ENCODE measurements around the gene PPIL6.

The PPIL6 gene

GRCh38 chr6:109446072-109446471 is 5.6 kb upstream of the PPIL6 start:
- TF ChIP-seq FOXM1 (IDR thresholded peaks at IDR 0.05; ENCODE audit: borderline replicate concordance, low read depth) (no peak), TEAD4 (IDR thresholded peaks at IDR 0.05) (no peak), EP300 (IDR thresholded peaks at IDR 0.05; ENCODE audit: borderline replicate concordance) (no peak), ZBTB7A (IDR thresholded peaks at IDR 0.05; ENCODE audit: low read depth) (no peak), REST (IDR thresholded peaks at IDR 0.05; ENCODE audit: low read depth) (no peak), NFIC (IDR thresholded peaks at IDR 0.05) (no peak), TCF12 (IDR thresholded peaks at IDR 0.05; ENCODE audit: low read depth) (no peak), RAD21 (IDR thresholded peaks at IDR 0.05; ENCODE audit: low read depth) (no peak), MAX (IDR thresholded peaks at IDR 0.05) (no peak), YY1 (IDR thresholded peaks at IDR 0.05; ENCODE audit: low read depth) (no peak), TAF1 (IDR thresholded peaks at IDR 0.05; ENCODE audit: low read depth) (no peak), CEBPB (IDR thresholded peaks at IDR 0.05) (no peak)
- TF ChIP-seq, protein P1, sequence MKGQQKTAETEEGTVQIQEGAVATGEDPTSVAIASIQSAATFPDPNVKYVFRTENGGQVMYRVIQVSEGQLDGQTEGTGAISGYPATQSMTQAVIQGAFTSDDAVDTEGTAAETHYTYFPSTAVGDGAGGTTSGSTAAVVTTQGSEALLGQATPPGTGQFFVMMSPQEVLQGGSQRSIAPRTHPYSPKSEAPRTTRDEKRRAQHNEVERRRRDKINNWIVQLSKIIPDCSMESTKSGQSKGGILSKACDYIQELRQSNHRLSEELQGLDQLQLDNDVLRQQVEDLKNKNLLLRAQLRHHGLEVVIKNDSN (IDR thresholded peaks at IDR 0.05): no peak

DNA sequence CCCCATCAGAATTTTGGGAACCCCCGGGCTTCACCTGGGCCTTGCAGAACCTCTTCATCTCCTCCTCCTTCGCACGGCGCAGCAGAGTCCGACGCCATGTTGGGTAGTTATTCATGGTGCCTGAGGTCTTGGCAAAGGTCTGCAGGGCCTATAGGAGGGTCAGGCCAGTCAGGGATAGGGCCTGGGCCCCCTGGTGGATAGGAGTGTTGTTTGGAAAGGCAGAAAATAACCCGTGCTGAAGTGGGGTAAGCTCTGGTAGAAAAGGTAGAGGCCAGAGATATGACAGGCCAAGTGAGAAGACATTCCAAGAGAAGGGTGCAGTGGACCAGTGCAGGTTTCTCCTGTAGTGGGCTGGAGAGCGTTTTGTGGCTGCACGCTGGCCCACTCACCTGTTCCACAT is 5.0 kb upstream of the PPIL6 start:
- TF ChIP-seq CREB1 (IDR thresholded peaks at IDR 0.05; ENCODE audit: low read depth) (no peak), CEBPB (IDR thresholded peaks at IDR 0.05) (no peak), TAF1 (IDR thresholded peaks at IDR 0.05; ENCODE audit: low read depth) (no peak), REST (IDR thresholded peaks at IDR 0.05; ENCODE audit: low read depth) (no peak), EGR1 (IDR thresholded peaks at IDR 0.05) (no peak), YY1 (IDR thresholded peaks at IDR 0.05; ENCODE audit: low read depth) (no peak), TCF12 (IDR thresholded peaks at IDR 0.05; ENCODE audit: low read depth) (no peak), RAD21 (IDR thresholded peaks at IDR 0.05; ENCODE audit: low read depth) (no peak), FOXM1 (IDR thresholded peaks at IDR 0.05; ENCODE audit: borderline replicate concordance, low read depth) (no peak), EP300 (IDR thresholded peaks at IDR 0.05; ENCODE audit: borderline replicate concordance) (no peak), NFIC (IDR thresholded peaks at IDR 0.05) (no peak), ZBTB7A (IDR thresholded peaks at IDR 0.05; ENCODE audit: low read depth) (no peak), MAX (IDR thresholded peaks at IDR 0.05) (no peak), TEAD4 (IDR thresholded peaks at IDR 0.05) (no peak)
- TF ChIP-seq, protein P1 (IDR thresholded peaks at IDR 0.05): no peak

DNA sequence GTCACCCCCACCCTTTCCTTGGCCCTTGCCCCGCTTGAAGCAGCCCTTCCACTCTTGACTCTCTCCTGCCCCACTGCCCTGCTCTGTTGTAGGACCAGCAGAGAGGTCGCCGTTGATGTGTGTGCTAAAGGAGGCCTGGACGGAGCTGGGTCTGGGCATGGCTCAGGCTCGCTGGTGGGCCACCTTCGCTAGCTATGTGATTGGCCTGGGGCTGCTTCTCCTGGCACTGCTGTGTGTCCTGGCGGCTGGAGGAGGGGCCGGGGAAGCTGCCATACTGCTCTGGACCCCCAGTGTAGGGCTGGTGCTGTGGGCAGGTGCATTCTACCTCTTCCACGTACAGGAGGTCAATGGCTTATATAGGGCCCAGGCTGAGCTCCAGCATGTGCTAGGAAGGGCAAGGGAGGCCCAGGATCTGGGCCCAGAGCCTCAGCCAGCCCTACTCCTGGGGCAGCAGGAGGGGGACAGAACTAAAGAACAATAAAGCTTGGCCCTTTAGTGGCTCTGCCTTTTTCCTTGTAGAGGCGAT is 3.1 kb upstream of the PPIL6 start:
- TF ChIP-seq, protein P1 (IDR thresholded peaks at IDR 0.05): no peak
- TF ChIP-seq RAD21 (IDR thresholded peaks at IDR 0.05; ENCODE audit: low read depth) (no peak), ZBTB7A (IDR thresholded peaks at IDR 0.05; ENCODE audit: low read depth) (no peak), NFIC (IDR thresholded peaks at IDR 0.05) (no peak), FOXM1 (IDR thresholded peaks at IDR 0.05; ENCODE audit: borderline replicate concordance, low read depth) (no peak), YY1 (IDR thresholded peaks at IDR 0.05; ENCODE audit: low read depth) (no peak), MAX (IDR thresholded peaks at IDR 0.05) (no peak), REST (IDR thresholded peaks at IDR 0.05; ENCODE audit: low read depth) (no peak), EGR1 (IDR thresholded peaks at IDR 0.05) (no peak), TAF1 (IDR thresholded peaks at IDR 0.05; ENCODE audit: low read depth) (no peak), CEBPB (IDR thresholded peaks at IDR 0.05) (no peak), CREB1 (IDR thresholded peaks at IDR 0.05; ENCODE audit: low read depth) (no peak), TEAD4 (IDR thresholded peaks at IDR 0.05) (no peak), EP300 (IDR thresholded peaks at IDR 0.05; ENCODE audit: borderline replicate concordance) (no peak), TCF12 (IDR thresholded peaks at IDR 0.05; ENCODE audit: low read depth) (no peak)

Measured in Ishikawa (cell line).